GM23338 (cell line): ENCODE results near the gene BCKDK. TPM values are rescaled to one million over a fixed set of nuclear protein-coding genes. Genes with fewer than 3 reads are reported as not detected.

Experiments used
- ATAC-seq: fragments of 200-7000 bp; cut with Tn5 transposase; 3 replicates; pipeline ENCODE4 v1.9.1; 2020
- DNase-seq: peaks from one replicate; pipeline ENCODE4 v3.0.0-alpha.2; 2015; ENCODE audit warnings: low spot score
- H2AFZ ChIP-seq: fragments of 200-600 bp; sonication (generic); 2 replicates; pipeline ENCODE4 v1.8.0; 2016; ENCODE audit warnings: antibody characterized with exemption, mild to moderate bottlenecking, moderate library complexity
- H3F3A ChIP-seq: fragments of 200-600 bp; sonication (generic); replicated peaks from 2 replicates; pipeline ENCODE4 v1.8.0; 2017; ENCODE audit warnings: antibody characterized with exemption, mixed run types, low read depth
- H3K27ac ChIP-seq: fragments of 200-600 bp; sonication (generic); 2 replicates; pipeline ENCODE4 v1.6.1; 2016; ENCODE audit warnings: low read depth
- H3K27me3 ChIP-seq: fragments of 200-600 bp; sonication (generic); 2 replicates; pipeline ENCODE4 v1.8.0; 2016; ENCODE audit warnings: mild to moderate bottlenecking, mixed run types, moderate library complexity; ENCODE audit not compliant: insufficient read depth
- H3K36me3 ChIP-seq: fragments of 200-600 bp; sonication (generic); 2 replicates; pipeline ENCODE4 v1.8.0; 2016; ENCODE audit warnings: mild to moderate bottlenecking; ENCODE audit not compliant: insufficient read depth
- H3K4me1 ChIP-seq: fragments of 200-600 bp; sonication (generic); 2 replicates; pipeline ENCODE4 v1.8.0; 2016; ENCODE audit warnings: mild to moderate bottlenecking, moderate library complexity; ENCODE audit not compliant: insufficient read depth
- H3K4me2 ChIP-seq: fragments of 200-600 bp; sonication (generic); 2 replicates; pipeline ENCODE4 v1.7.1; 2017; ENCODE audit warnings: mixed run types
- H3K4me3 ChIP-seq: fragments of 200-600 bp; sonication (generic); 2 replicates; pipeline ENCODE4 v1.6.1; 2016; ENCODE audit warnings: mixed run types
- H3K79me2 ChIP-seq: fragments of 200-600 bp; sonication (generic); replicated peaks from 2 replicates; pipeline ENCODE4 v1.8.0; 2017; ENCODE audit warnings: mild to moderate bottlenecking; ENCODE audit not compliant: insufficient read depth
- H3K9me2 ChIP-seq: fragments of 200-600 bp; sonication (generic); 2 replicates; pipeline ENCODE4 v1.8.0; 2017; ENCODE audit not compliant: insufficient read depth
- H4K20me1 ChIP-seq: fragments of 200-600 bp; sonication (generic); replicated peaks from 2 replicates; pipeline ENCODE4 v1.8.0; 2017; ENCODE audit warnings: mild to moderate bottlenecking; ENCODE audit not compliant: insufficient read depth
- H3K27ac Mint-ChIP-seq: 2 replicates; pipeline ENCODE4 v1.8.0; 2020; ENCODE audit warnings: inconsistent platforms, mild to moderate bottlenecking, moderate library complexity, mixed read lengths
- H3K27me3 Mint-ChIP-seq: 3 replicates; pipeline ENCODE4 v1.8.0; 2022; ENCODE audit warnings: low read depth, mild to moderate bottlenecking, moderate library complexity, mixed read lengths, inconsistent platforms; ENCODE audit not compliant: insufficient read depth, poor library complexity
- H3K36me3 Mint-ChIP-seq: 3 replicates; pipeline ENCODE4 v1.8.0; 2021; ENCODE audit warnings: low read depth, mild to moderate bottlenecking, inconsistent platforms, moderate library complexity, mixed read lengths
- H3K4me1 Mint-ChIP-seq: 3 replicates; pipeline ENCODE4 v1.8.0; 2020; ENCODE audit warnings: mild to moderate bottlenecking, inconsistent platforms, mixed read lengths
- H3K4me3 Mint-ChIP-seq: 3 replicates; pipeline ENCODE4 v1.8.0; 2021; ENCODE audit warnings: moderate library complexity, mild to moderate bottlenecking, inconsistent platforms, mixed read lengths
- H3K9me3 Mint-ChIP-seq: 3 replicates; pipeline ENCODE4 v1.8.0; 2020; ENCODE audit warnings: moderate library complexity, mild to moderate bottlenecking, inconsistent platforms, mixed read lengths
- ETS1 ChIP-seq: IDR thresholded peaks from 2 replicates; pipeline ENCODE4 v1.6.1; 2016; ENCODE audit warnings: antibody characterized with exemption
- EZH2 ChIP-seq: fragments of 200-600 bp; sonication (generic); IDR thresholded peaks from one replicate; pipeline ENCODE4 v1.8.0; 2017; ENCODE audit warnings: antibody characterized with exemption, mild to moderate bottlenecking, low read depth; ENCODE audit not compliant: unreplicated experiment
- EZH2phosphoT487 ChIP-seq: fragments of 200-600 bp; sonication (generic); IDR thresholded peaks from one replicate; pipeline ENCODE4 v1.8.1; 2018; ENCODE audit warnings: antibody characterized with exemption; ENCODE audit not compliant: unreplicated experiment
- JUNB ChIP-seq: IDR thresholded peaks from one replicate; pipeline ENCODE4 v1.6.1; 2016; ENCODE audit warnings: antibody characterized with exemption; ENCODE audit not compliant: unreplicated experiment
- REST ChIP-seq: IDR thresholded peaks from one replicate; pipeline ENCODE4 v1.6.1; 2018; ENCODE audit warnings: antibody characterized with exemption; ENCODE audit not compliant: unreplicated experiment
- STAT1 ChIP-seq: IDR thresholded peaks from one replicate; pipeline ENCODE4 v1.6.1; 2016; ENCODE audit warnings: antibody characterized with exemption; ENCODE audit not compliant: unreplicated experiment
- ZNF114 ChIP-seq: fragments of 250-450 bp; sonication (Bioruptor Pico); IDR thresholded peaks from 2 replicates; pipeline ENCODE4 v1.5.0; 2020; ENCODE audit warnings: mild to moderate bottlenecking, moderate library complexity
- ZNF331 ChIP-seq: fragments of 250-450 bp; sonication (Bioruptor Pico); IDR thresholded peaks from 2 replicates; pipeline ENCODE4 v1.5.0; 2020; ENCODE audit warnings: low read depth, mild to moderate bottlenecking, moderate library complexity
- polyA plus RNA-seq: library from polyadenylated mRNA; unstranded; fragments of >200 nt; fragmentation: Nextera tagmentation; extraction: Ambion mirVana; gene quantifications from 2 replicates; pipeline ENCODE4 v1.2.1, GENCODE V29; 2016
- total RNA-seq: library from RNA; depleted of rRNA; stranded (reverse); fragments of >200 nt; shearing (Covaris generic); gene quantifications from 2 replicates; pipeline ENCODE4 v1.2.3, GENCODE V29; 2014
- TF ChIP-seq, protein P1 (sequence below): fragments of 250-450 bp; sonication (Bioruptor Pico); IDR thresholded peaks from 2 replicates; pipeline ENCODE4 v1.5.0; 2020; ENCODE audit warnings: mild to moderate bottlenecking, moderate library complexity

Gene BCKDK
- total and polyA plus RNA-seq, 2 experiments from 2014 or later: 36.1 to 58.9 TPM

DNA sequence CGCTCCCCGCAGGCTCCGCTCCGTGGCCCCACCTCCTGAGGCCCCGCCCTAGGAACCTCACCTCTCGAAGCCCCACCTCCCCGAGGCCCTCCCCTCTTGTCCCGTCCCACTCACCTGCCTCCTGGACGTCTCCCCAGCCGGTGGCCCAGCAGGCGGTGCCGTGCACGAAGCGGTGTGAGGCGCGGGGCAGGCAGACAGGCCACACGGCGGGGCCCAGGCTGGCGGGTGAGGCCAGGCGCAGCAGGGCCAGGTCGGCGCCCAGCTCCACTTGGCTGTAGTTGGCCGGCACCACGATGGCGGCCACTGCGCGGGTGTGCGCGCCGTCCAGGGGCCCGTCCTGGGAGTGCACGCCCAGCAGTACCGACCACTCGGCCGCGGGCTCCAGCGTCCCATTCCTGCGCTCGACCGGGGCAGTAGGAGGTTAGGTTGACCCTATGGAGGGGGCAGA lies 40.1 kb downstream of the BCKDK start (continued):
- no peak for TF ChIP-seq ETS1

DNA sequence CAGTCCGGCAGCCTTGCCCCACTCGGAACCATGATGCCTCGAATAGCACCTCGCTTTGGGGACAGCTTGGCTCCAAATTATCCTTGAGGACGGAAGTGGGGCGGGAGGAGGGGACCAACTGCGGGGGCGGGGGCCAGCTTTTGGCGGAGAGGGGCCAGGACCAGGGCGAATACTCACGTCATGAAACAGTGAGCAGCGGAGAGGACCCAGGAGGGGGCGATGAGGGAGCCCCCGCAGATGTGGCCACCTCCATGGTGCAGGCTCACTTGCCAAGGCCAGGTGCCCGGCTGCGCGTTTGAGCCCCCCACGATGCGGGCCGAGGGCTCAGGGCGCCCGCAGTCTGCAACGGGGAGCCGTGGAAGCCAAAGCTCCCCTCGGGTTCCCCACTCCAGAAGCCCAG lies 40.7 kb downstream of the BCKDK start:
- Histone ChIP-seq H3K4me3 (peak overlapping the region; percentile 70), H2AFZ (peak overlapping the region; percentile 99), H3K79me2 (no peaks in the 10 kb centered on the region), H3K27ac (no peak overlapping the region), H3K9me2 (no peaks in the 10 kb centered on the region), H3K36me3 (no peaks in the 10 kb centered on the region; the same call in 1 of the 2 replicates), H3K27me3 (peaks cover 32% of the 10 kb centered on the region), H3F3A (0 out of 2 replicates have a peak, but pooled peaks cover 5% of the 10 kb centered on the region), H3K4me1 (peaks cover 14% of the 10 kb centered on the region), H4K20me1 (no peaks in the 10 kb centered on the region), H3K4me2 (peak overlapping the region; percentile 86)
- TF ChIP-seq, protein P1, sequence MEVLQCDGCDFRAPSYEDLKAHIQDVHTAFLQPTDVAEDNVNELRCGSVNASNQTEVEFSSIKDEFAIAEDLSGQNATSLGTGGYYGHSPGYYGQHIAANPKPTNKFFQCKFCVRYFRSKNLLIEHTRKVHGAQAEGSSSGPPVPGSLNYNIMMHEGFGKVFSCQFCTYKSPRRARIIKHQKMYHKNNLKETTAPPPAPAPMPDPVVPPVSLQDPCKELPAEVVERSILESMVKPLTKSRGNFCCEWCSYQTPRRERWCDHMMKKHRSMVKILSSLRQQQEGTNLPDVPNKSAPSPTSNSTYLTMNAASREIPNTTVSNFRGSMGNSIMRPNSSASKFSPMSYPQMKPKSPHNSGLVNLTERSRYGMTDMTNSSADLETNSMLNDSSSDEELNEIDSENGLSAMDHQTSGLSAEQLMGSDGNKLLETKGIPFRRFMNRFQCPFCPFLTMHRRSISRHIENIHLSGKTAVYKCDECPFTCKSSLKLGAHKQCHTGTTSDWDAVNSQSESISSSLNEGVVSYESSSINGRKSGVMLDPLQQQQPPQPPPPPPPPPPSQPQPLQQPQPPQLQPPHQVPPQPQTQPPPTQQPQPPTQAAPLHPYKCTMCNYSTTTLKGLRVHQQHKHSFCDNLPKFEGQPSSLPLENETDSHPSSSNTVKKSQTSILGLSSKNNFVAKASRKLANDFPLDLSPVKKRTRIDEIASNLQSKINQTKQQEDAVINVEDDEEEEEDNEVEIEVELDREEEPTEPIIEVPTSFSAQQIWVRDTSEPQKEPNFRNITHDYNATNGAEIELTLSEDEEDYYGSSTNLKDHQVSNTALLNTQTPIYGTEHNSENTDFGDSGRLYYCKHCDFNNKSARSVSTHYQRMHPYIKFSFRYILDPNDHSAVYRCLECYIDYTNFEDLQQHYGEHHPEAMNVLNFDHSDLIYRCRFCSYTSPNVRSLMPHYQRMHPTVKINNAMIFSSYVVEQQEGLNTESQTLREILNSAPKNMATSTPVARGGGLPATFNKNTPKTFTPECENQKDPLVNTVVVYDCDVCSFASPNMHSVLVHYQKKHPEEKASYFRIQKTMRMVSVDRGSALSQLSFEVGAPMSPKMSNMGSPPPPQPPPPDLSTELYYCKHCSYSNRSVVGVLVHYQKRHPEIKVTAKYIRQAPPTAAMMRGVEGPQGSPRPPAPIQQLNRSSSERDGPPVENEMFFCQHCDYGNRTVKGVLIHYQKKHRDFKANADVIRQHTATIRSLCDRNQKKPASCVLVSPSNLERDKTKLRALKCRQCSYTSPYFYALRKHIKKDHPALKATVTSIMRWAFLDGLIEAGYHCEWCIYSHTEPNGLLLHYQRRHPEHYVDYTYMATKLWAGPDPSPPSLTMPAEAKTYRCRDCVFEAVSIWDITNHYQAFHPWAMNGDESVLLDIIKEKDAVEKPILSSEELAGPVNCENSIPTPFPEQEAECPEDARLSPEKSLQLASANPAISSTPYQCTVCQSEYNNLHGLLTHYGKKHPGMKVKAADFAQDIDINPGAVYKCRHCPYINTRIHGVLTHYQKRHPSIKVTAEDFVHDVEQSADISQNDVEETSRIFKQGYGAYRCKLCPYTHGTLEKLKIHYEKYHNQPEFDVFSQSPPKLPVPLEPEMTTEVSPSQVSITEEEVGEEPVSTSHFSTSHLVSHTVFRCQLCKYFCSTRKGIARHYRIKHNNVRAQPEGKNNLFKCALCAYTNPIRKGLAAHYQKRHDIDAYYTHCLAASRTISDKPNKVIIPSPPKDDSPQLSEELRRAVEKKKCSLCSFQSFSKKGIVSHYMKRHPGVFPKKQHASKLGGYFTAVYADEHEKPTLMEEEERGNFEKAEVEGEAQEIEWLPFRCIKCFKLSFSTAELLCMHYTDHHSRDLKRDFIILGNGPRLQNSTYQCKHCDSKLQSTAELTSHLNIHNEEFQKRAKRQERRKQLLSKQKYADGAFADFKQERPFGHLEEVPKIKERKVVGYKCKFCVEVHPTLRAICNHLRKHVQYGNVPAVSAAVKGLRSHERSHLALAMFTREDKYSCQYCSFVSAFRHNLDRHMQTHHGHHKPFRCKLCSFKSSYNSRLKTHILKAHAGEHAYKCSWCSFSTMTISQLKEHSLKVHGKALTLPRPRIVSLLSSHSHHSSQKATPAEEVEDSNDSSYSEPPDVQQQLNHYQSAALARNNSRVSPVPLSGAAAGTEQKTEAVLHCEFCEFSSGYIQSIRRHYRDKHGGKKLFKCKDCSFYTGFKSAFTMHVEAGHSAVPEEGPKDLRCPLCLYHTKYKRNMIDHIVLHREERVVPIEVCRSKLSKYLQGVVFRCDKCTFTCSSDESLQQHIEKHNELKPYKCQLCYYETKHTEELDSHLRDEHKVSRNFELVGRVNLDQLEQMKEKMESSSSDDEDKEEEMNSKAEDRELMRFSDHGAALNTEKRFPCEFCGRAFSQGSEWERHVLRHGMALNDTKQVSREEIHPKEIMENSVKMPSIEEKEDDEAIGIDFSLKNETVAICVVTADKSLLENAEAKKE: no peak
- no peak for TF ChIP-seq ZNF331
- TF ChIP-seq ZNF114 (CRISPR knock-in tag): no peak
- TF ChIP-seq ETS1: no peak
- no peak for TF ChIP-seq EZH2
- TF ChIP-seq STAT1: no peak
- TF ChIP-seq REST: no peak
- TF ChIP-seq JUNB: no peak
- TF ChIP-seq EZH2phosphoT487: no peak
- no peaks in the 10 kb centered on the region; the same call in 2 of the 3 replicates for H3K36me3 Mint-ChIP-seq
- ATAC-seq (peak; percentile 11), DNase-seq (peak; percentile 27)
- H3K27ac Mint-ChIP-seq: no peak overlapping the region
- H3K9me3 Mint-ChIP-seq: no peaks in the 10 kb centered on the region; the same call in 2 of the 3 replicates
- H3K4me3 Mint-ChIP-seq: peak overlapping the region; percentile 63; the same call in 2 of the 3 replicates
- peaks cover 20% of the 10 kb centered on the region for H3K4me1 Mint-ChIP-seq
- H3K27me3 Mint-ChIP-seq: peaks cover 27% of the 10 kb centered on the region
